Measurements from ENCODE around the gene HIRA.

The HIRA gene

GRCh38 chr22:19357270-19358105 is 74.0 kb downstream of the HIRA start:
- DNase-seq (ENCODE audit: low read depth) = no peak
- no peak for TF ChIP-seq CTCF (IDR thresholded peaks at IDR 0.05; ENCODE audit: low read depth, low read length, missing control alignments)
- H3K4me3 ChIP-seq (ENCODE audit: low read depth, low read length) = no peak overlapping the region

GRCh38 chr22:19356708-19357269 is 74.7 kb downstream of the HIRA start:
- no peak for TF ChIP-seq CTCF (IDR thresholded peaks at IDR 0.05; ENCODE audit: low read depth, low read length, missing control alignments)
- no peak overlapping the region for H3K4me3 ChIP-seq (ENCODE audit: low read depth, low read length)
- no peak for DNase-seq (ENCODE audit: low read depth)

GRCh38 chr22:19355413-19356157 is 75.9 kb downstream of the HIRA start:
- H3K4me3 ChIP-seq (ENCODE audit: low read depth, low read length) = no peak overlapping the region
- DNase-seq (ENCODE audit: low read depth) = no peak
- no peak for TF ChIP-seq CTCF (IDR thresholded peaks at IDR 0.05; ENCODE audit: low read depth, low read length, missing control alignments)

GRCh38 chr22:19354201-19354600 is 77.3 kb downstream of the HIRA start:
- H3K4me3 ChIP-seq (ENCODE audit: low read depth, low read length) = no peak overlapping the region
- no peak for DNase-seq (ENCODE audit: low read depth)
- no peak for TF ChIP-seq CTCF (IDR thresholded peaks at IDR 0.05; ENCODE audit: low read depth, low read length, missing control alignments)

- H3K4me3 ChIP-seq (ENCODE audit: low read depth, low read length) = no peak overlapping the region
- DNase-seq (ENCODE audit: low read depth) = no peak
- no peak for TF ChIP-seq CTCF (IDR thresholded peaks at IDR 0.05; ENCODE audit: low read depth, low read length, missing control alignments)
Observed at GRCh38 chr22:19353363-19354131, 78.0 kb downstream of the HIRA start.

GRCh38 chr22:19352766-19353165 is 78.8 kb downstream of the HIRA start:
- DNase-seq (ENCODE audit: low read depth) = no peak
- TF ChIP-seq CTCF (IDR thresholded peaks at IDR 0.05; ENCODE audit: low read depth, low read length, missing control alignments) = no peak
- no peak overlapping the region for H3K4me3 ChIP-seq (ENCODE audit: low read depth, low read length)
